Dermis blood vessel endothelial cell (primary cell): ENCODE data around the gene CABLES1. TPM values are rescaled to one million over a fixed set of nuclear protein-coding genes. Genes with fewer than 3 reads are reported as not detected.
A peak's percentile ranks its signal among the peaks of the same experiment; 100 is the strongest.
"Not testable (repeated sequence)": the region's sequence is repeated elsewhere in the genome, so short reads cannot be mapped to it uniquely, and the experiment has no call there.

ENCODE experiments used
- DNase-seq: peaks from one replicate; pipeline ENCODE4 v3.0.0; 2010
- total RNA-seq: library from RNA; depleted of rRNA; stranded (reverse); fragments of >200 nt; gene quantifications from 2 replicates; pipeline ENCODE4 v1.2.3, GENCODE V29; 2014

CABLES1 gene
- total RNA-seq, 1 donor from 2014 or later, result 38.5 TPM

GRCh38 chr18:23226930-23227725 is 91.8 kb downstream of the CABLES1 start:
- DNase-seq, result peak; percentile 94

DNA sequence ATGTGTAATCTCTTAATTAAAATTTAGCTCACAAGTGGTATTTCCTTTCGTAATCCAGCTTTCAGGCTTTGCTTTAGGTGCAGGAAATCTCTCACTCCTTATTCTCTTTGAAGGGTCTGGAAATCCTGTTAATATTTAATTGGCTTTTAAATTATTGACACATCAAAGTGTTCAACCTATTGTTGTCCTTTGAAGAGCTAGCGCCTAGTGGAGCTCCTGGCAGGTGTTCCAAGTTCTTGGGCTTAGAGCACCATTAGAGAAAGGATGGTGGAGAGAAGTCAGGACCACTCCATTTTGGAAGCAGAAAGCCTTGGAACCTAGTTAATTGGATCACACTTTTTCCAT is 92.4 kb downstream of the CABLES1 start:
- DNase-seq, result no peak

DNA sequence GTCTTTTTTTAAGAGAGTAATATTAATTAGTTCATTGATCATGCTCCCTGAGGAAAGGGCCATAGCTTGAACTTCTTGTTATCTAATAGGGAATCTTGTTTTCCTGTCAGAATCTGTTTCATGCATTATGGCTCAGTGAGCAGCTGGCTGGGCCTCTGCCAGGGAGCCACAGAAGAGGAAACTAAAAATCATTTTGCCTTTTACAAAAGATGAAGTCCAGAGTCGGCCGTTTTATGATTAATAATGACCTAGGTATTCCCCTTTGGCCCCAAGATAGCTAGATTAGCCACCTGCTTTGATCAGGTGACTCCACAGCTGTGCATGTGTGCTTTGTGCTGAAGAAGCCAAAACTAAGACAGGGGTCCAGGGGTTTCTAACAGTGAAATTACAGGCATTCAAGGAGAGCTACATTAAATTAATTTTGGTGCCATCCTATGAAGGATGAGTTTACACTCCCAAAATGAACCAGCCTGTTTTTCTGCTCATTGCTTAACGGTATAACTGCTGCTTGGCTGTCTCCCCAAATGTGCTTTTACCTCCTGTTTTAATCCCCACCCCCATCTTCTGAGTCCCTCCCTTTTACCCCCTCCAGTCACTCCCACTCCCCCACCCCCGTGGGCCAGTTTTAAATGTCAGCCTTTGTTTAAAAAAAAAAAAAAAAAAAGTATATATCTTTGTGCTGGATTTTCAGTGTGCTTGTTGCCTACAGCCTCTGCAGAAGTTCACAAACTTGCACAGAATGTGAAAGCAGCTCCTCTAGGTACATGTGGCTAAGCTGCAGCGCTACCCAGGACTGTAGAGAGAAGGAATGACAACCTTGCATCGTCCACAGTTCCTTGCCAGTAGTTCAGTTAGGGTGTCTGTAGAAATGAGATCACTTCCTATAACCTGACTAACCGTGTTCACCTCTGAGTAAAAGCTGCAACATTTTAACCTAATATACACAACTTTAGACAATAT is 93.1 kb downstream of the CABLES1 start:
- DNase-seq, result peak; percentile 57

DNA sequence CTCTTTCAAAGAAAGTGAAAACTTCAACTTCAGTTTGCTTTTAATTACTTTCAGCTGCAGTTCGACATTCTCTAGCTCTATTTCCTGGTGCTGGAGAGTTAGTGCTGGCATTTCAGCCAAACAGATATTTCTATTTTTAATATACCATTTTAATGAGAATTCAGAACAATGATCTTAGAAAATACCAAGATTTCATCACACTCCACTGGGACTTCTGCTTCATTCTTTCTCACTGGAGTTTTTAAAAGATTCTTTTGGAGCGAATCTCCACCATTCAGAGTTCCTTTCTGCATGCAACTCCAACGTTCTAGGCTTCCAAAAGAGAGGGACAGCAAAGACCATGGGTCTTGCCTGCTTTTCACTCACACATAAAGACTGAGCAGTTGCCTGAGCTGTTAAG is 94.2 kb downstream of the CABLES1 start:
- DNase-seq, result no peak

DNA sequence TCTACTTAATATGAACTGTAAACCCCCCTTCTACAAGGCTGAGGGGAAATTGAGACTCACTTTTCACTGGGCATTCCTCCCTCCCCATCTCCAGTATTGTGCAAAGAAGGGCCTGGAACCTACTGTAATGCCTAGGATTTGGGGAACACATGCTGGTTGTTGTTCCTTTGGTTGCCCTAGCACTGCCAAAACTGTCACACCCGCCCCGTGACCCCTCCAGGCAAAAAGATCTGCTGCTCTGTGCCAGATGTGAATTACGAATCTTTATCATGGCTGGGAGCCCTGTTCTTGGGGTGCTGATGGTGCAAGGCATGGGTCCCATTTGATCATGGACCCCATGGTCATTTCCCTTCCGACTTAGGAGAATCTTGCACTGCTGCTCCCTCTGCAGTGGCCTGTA is 95.4 kb downstream of the CABLES1 start:
- no peak for DNase-seq

GRCh38 chr18:23231340-23232021 is 96.2 kb downstream of the CABLES1 start:
- DNase-seq, result peak; percentile 96

DNA sequence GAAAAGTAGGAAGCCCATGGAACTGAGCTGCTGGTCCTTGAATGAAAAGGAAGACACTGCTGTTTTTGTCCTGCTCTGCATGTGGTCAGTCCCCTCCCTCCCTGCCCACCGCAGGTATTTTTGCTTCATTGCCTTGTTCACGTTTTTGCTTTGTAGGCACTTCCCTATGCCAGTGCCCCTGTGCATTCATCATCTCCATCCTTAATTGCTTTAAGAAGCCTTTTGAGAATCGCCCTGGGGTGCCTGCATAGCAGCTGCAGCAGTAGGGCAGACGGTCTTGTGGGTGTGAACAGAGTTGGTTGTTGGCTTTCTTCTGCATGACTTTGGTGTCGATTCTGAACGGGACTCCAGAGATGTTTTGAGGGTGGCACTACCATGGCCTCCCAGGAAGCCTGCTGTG is 97.0 kb downstream of the CABLES1 start:
- no peak for DNase-seq

- DNase-seq, result no peak
Observed at GRCh38 chr18:23234619-23235018, 99.3 kb downstream of the CABLES1 start.

GRCh38 chr18:23235336-23235735 is 100.1 kb downstream of the CABLES1 start:
- no peak for DNase-seq

DNA sequence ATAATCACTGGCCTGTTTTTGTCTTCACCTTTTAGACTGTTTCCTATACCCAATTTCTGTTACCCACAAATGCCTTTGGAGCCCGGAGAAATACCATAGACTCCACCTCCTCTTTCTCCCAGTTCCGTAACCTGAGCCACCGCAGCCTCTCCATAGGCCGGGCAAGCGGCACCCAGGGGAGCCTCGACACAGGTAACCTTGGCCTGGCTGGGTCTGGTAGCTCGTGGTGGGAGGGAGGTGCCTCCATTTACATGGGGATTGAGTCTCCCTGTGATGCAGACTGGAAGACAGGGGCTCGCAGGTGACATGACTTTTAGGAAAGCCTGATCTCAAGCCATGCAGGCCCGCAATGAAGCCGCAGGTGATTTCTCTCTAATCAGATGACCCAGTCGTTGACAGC is 100.6 kb downstream of the CABLES1 start:
- DNase-seq, result no peak

DNA sequence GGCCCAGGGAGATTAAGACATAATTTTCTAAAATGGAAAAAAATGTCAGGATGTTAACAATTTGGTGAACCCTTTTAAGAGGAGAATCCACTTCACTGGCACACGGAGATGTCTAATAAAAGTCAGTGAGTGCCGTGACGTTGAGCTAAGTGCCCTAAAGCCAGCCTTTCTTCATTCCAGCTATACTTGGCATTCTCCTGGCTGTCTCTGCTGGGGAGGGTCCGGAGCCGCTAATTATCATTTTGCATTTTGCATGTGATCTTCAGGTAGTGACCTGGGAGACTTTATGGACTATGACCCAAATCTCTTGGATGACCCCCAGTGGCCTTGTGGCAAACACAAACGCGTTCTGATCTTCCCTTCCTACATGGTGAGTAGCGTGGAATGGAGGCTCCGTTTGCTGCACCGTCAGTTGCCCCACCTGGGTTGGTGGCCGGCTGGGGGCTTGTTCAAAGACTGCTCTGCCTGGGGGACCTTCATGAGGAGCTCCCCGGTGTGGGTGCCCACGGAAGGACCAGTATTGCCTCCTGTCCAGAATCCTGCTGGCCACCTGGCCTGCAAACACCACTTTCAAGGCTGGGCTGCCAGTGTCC is 101.7 kb downstream of the CABLES1 start:
- DNase-seq, result no peak

- peak; percentile 69 for DNase-seq
Observed at GRCh38 chr18:23237524-23238151, 102.4 kb downstream of the CABLES1 start.

DNA sequence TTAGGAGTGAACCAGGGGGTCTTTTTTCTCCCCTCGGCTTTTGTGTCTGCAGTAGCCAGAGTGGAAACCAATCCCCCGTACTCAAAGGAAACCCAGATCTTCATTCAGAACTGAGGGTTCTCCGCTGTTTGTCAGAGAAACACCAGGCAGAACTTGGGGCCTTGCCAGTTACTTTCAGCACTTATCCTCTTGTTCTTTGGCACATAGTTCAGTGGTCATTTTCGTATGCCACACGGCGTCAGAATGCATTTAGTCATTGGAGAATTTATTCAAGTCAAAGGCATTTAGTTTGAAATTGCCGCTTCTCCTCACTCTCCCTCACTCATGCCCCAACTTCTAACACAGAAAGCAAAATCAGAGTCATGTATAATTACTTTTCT is 102.9 kb downstream of the CABLES1 start:
- DNase-seq, result peak; percentile 73

DNA sequence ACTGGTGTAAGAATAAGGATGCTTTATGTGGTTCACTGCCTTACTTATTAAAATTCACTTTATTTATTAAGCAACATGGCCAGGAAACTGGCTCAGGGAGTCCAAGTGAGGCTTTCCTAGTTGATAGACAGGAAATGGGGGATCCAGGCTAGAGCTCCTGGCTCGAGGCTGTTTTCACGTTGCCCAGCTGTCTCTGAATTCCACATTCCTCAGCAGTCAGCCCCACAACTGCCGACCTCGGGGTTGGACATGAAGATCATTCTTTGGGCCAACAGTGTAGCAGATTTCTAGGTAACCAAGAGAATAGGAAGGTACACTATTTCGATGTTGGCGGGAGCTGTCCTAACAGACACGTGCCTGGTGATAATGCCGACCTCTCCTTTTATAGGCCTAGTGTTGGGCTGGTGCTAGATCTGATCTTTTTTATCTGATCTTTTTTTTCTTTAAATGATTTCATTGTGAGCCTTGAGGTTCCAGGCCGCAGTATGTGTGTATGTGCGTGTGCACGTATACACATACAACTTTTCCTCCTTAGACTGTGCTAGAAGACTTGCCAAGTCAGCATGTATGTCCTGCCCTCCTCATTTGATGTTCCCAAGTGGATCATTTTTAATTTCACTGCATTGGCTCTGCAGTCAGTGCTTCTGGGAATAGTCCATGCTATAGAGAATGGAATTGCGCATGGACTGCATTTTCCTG is 103.5 kb downstream of the CABLES1 start:
- peak; percentile 68 for DNase-seq

- no peak for DNase-seq
Observed at GRCh38 chr18:23239350-23239692, 104.0 kb downstream of the CABLES1 start.

DNA sequence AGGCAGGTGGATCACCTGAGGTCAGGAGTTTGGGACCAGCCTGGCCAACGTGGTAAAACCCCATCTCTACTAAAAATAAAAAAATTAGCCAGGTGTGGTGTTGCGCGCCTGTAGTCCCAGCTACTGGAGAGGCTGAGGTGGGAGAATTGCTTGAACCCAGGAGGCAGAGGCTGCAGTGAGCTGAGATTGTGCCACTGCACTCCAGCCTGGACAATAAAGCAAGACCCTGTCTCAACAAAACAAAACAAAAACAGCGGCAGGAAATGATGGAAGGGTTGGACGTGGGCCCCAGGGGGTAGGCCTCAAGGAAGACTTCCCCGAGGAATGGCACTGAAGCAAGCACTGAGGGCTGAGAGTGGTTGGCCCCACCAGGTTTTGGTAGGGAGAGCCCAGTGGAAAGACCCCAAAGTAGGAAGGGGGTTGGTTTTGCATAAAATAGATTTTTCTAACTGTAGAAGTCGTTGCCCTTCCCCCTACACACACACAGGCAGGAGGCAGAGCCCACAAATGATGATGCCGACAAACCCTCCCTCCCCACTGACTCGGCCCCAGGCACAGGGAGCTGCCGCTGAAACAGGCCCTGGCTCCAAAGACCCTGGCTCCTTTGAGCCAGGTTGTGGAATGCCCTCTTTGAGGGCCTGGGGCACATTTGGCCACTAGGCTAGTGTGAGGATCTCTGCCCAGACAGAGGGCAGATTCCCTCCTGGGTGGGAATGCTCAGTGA is 104.8 kb downstream of the CABLES1 start:
- no peak for DNase-seq

DNA sequence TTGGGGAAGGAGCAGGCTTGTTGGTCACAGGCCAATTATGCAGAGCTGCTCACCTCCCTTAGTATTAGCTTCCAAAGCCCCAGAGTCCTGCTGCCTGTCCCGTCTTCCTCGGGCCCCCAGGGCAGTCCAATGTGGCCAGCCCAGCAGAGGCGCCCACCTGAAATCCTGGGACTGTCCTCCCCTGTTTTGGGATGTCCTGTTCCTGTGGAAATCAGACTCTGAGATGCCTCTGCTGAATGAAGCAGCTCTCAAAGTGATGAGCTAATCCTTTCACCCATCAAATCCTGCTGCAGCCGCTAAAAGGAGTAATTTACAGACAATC is 105.3 kb downstream of the CABLES1 start:
- DNase-seq, result no peak

- not testable (repeated sequence) for DNase-seq
Observed at GRCh38 chr18:23241833-23242496, 106.7 kb downstream of the CABLES1 start.

DNA sequence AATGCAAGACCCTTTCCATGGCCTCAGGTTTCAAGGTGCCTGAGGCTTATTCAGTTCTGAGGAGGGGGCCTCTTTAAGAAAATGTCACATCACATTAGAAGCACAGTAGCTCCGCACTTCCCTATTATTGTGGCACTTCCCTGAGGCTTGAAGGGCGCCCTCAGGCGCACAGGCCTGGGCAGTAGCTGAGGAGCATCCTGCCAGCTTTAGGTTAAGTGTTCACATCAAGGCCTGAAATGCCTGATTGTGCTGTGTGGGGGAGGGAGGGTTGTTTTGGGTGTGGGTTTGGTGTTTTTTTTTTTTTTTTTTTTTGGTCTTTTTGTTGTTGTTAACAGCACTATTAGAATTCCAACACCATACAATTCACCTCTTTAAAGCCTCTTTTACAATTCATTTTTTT is 107.9 kb downstream of the CABLES1 start:
- no peak for DNase-seq

DNA sequence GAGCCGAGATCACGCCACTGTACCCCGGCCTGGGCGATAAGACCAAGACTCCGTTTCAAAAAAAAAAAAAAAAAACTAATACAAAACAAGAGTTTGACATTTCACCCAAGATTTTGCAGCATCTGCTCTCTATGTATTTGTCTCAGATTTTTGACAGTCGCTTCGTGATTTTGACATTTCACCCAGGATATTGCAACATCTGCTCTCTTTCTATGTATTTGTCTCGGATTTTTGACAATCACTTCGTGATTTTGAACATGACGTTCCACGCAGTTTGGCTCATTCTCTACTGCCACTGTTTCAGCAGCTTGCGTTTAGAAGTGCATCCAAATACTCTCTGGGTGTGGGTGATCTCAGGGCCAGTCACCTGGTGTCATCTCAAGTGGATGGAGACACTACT is 108.5 kb downstream of the CABLES1 start:
- DNase-seq, result no peak

GRCh38 chr18:23244401-23244800 is 109.1 kb downstream of the CABLES1 start:
- no peak for DNase-seq
